Stimulated activated CD8-positive, alpha-beta memory T cell treated with anti-CD3 and anti-CD28 coated beads, Interleukin-7, amount 100 ng/mL, for 4 hours (primary cell): ENCODE results near the gene PRSS23.

Experiments
- DNase-seq, 2 donors: peaks; one replicate each; pipeline ENCODE4 v3.0.0-alpha.2; 2020; ENCODE audit warnings: low read depth in 2 of 2

Gene PRSS23

DNA sequence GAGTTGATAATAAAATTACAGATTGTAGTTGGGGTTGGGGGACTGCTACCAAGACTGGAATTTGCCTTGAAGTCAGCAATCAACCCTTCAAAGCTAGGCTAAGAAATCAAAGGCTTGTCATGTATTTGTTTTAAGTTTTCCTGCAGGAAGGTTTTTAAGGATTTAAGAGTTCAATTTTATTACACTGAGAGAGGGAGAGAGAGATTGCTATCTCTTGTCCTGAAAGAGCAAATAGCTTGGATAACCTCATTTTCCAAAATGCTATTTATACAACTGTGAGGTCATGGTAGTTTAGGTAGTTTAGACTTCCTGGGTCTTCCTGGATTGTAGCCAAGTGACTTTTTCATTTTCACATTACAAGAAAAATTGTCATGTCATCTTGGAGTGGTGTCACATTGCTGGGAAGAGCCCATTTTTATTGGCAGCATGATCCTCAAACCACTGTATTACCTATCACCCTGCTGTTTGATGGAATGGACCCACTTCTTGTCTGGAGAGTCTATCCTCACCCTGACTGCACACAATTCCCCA, 10.1 kb upstream of the PRSS23 start:
- no peak for DNase-seq

DNA sequence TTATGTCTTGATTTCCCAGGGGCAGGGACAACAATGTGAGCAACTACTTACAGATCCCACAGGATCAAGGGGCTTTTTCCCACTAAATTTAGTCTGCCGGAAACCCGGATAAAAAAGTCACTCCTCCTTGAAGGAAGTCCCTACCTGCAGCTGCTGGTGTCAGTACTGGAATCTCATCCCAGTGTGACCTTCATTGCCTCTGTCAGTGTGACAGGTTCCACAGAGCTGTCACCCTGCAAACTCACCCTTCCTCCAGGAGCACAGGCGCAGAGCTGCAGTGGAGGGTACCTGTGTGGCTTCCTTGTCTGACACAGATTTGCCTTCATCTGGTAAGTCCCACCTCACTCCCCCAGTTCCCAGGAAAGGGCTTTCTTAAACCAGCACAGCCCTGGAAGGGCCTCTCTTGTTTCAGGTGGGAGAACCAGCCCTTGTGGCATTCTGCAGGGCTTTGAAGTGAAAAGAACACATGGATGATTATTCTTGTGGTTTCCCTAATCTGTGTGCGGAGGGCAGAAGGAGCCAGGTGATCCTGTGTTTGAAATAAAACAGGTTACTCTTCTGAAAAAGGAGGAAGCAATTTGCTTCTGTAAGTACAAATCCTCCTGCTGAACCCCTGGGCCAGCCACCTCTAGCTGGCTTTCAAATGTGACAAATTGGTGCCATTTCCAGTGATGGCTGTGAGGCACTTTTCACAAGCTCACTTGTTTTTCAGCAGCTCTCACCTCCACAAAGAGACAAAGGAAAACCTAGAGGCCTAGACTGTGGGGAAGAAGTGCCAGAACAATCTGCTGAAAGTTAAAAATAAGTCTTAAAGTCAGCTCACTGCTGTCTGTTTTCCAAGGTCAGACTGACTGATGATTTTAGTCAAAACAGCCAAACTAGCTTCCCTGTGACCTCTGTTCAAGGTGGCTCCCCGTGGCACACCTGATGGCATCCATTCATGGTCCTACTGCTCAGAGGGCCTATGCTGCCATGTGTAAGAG, 9.2 kb upstream of the PRSS23 start:
- no peak for DNase-seq

GRCh38 chr11:86792150-86792549, 8.2 kb upstream of the PRSS23 start:
- no peak for DNase-seq

DNA sequence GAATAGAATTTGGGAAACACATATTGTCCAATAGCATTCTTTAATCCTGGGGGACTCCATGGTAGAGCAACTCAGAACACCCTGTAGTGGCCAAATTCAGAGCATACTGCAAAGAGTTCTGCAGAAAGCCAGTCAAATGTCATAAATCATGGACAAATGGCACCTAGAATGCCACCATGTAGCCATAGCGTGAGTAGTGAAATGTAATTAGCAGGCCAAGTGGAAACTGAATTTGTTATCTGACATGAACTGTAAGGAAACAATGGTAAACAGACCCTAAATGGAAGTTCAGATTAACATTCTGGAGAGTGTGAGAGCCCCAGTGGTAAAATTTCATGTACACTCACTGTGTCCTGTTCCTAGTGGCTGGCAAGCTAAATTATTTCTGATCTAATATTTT, 7.0 kb upstream of the PRSS23 start:
- DNase-seq: no peak

GRCh38 chr11:86795511-86795910, 4.8 kb upstream of the PRSS23 start:
- DNase-seq: no peak

- no peak for DNase-seq
Observed at GRCh38 chr11:86795949-86796348, 4.4 kb upstream of the PRSS23 start.

DNA sequence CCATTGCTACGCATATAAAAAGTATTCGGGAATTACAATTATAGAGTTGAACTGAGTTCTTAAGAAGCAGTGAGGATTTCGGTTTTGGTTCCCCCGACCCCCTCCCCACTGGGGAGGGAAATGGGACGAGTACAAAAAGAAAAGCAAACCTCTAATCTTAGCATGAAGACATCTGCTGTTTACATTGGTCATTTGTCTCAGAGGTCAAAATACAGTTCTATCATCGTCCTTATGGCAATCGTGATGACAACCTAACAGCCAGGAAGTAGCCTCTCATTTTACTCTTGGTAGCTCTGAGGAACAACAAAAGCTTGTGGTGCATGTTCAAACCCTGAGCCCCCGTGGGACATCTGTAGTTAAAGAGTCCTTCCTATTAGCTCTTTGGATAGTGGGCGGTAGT, 3.2 kb upstream of the PRSS23 start:
- DNase-seq: no peak

- no peak for DNase-seq
Observed at GRCh38 chr11:86798988-86799387, 1.4 kb upstream of the PRSS23 start.

DNA sequence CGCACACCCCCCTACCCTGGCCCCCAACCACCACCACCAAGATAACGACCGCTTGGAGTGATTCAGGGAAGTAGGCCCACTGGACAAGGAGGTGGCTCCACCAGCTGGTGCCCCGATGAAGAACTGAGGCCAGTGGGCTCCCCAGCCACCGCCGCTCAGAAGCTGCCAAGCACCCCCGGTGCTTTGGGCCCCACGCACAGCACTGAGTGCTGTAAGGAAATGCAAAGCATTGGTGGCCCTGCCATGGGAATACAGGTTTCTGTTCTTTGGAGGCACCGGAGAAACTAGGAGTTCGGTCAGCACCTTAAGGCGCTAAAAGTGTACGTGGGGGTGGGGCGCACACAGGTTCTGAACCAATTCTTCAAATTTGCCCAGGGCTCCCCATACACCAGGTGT, 664 bp upstream of the PRSS23 start:
- no peak for DNase-seq

DNA sequence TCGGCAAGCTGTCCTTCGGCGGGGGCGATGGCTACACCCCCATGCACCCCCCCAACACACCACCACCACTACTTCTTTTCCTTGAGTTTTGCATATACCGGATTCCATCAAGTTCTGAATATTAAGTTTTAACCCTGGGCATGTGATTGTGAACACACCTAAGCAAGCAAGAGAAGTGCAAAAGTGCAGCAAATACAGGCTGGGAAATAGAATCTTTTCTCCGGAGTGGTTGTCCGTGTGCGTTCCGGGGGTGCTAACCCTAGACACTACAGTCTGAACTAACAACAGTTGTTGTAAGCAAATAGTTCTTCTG, 574 bp downstream of the PRSS23 start:
- no peak for DNase-seq

DNA sequence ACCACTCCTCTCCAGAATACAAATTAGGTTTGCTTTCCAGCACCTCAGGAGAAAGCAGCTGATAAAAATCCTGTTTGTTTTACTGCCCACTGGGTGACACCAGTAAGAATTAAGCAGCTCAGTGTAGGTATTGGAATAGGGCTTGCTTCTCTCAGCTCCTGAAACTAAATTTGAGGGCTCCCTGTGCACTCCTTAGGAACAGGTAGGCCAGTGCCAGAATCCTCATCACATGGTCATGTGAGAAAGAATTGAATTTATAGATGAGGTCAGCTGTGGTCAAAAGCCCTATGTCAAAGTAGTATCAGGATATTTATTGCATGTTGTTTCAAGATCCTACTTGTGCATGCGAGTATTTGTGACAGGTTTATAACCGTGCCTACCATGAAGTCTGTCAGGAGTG, 1.0 kb downstream of the PRSS23 start:
- no peak for DNase-seq

DNA sequence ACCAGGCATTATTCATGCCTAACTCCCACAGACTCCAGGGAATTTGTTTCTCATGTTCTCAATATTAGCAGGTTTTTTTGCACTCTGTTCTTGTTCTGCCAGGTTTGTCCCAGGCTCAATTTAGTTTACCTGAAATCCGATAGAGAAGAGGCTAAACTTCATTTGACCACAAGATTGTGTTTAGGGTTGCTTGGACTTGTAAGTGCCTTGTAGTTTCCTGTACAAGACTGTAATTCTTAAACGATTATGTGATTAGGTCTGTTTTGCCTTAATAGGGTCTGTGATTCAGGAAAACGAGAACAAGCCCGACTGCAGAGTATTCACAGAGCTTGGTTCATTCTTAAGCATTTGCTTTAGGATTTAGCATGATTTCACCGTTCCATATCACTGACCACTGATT, 1.8 kb downstream of the PRSS23 start:
- DNase-seq: no peak

DNA sequence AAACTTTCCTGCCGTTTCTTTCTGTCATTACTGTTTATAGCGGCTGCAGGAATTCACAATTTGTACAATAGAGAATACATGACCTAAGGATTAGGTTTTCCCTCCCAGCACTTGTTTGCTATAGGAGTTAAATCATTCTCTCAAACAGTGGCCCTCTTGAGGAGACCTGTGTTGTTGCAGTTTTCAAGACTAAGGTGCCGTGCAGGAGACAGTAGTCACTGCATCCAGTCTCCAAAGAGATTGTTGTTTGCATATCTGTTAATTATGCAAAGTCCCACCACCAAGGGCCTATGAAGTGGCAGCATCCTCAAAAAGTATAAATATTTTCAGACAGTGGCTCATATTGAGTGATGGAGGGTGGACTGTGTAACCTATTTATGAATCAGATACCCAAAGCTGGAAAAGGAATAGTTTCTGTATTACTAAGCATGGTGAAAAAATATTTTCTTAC, 2.3 kb downstream of the PRSS23 start:
- no peak for DNase-seq

DNA sequence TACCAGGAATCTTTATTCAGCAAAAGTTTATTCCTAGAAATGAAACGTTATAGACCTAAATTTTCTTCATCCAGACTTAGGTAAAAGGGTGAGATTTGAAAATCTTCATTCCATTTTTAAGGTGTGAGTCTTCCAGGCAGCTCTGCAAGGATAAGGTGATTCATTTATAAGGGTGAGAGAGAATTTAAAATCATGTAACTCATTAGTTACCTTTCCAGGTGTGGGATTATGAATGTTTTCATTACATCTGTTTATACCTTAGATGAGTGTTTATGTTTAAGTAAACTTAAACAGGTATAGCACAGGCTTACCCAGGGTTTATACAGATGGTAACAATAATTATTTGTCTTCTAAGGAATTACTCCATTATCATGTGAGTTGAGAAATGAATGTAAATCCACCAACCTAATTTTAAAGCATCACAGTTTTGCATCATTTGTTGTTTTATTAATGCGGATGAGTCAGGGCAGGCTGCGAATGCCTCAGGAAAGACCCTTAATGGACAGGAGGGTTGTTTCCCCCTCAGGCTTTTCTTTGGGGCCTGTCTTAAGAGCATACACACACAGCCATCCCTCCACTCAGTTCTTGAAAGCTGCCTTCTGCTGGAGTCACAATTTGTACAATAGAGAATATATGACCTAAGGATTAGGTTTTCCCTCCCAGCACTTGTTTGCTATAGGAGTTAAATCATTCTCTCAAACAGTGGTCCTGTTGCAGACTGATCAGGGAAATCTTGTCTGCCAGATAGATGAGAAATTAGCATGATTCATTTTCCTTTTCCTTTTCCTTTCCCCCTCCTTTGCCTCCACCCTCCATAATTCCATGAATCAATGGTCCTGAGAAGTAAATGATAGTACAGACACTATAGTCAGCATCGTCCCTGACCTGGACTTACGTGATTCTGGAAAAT, 3.0 kb downstream of the PRSS23 start:
- no peak for DNase-seq

DNA sequence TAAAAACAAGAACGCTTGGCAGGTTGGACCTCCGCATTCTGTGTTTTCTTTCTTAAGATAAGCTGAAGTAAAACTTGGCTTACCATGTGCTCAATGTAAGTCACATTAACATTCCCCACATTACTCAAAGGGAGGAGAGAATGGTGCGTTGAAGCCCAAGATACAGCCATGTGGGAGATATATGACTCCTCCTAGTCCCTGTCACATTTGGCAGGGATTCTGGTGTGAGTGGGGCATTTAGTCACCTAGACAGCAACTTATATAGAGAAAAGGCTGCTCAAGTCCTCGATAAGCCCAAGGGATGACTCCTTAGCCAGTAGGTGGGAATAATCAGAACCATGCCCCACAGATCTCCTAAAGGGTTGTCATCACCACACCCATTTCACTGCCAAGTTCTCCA, 4.6 kb downstream of the PRSS23 start:
- no peak for DNase-seq

- peak in 1 of 2 donors; percentile 21 for DNase-seq
Observed at GRCh38 chr11:86805873-86806310, 5.5 kb downstream of the PRSS23 start.

GRCh38 chr11:86806903-86807302, 6.6 kb downstream of the PRSS23 start:
- DNase-seq: no peak

DNA sequence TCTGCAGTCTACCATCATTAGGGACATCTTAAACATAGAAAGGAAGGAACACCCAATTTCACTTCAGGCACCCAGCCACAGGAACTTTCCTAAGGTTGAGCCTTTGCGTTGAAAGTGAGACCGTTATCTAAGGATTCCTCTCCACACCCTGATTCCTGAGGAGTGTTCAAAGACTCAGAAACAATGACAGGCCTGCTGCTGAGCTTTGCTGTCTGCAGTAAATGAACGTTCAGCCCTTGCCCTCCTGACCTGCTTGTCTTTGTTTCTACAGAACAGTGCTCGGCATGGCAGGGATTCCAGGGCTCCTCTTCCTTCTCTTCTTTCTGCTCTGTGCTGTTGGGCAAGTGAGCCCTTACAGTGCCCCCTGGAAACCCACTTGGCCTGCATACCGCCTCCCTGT, 7.0 kb downstream of the PRSS23 start:
- DNase-seq: no peak

DNA sequence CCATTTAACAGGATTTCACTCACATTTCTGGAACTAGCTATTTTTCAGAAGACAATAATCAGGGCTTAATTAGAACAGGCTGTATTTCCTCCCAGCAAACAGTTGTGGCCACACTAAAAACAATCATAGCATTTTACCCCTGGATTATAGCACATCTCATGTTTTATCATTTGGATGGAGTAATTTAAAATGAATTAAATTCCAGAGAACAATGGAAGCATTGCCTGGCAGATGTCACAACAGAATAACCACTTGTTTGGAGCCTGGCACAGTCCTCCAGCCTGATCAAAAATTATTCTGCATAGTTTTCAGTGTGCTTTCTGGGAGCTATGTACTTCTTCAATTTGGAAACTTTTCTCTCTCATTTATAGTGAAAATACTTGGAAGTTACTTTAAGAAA, 9.2 kb downstream of the PRSS23 start:
- no peak for DNase-seq

GRCh38 chr11:86810288-86810687, 9.9 kb downstream of the PRSS23 start:
- DNase-seq: no peak

GRCh38 chr11:86811637-86812321, 11.4 kb downstream of the PRSS23 start:
- DNase-seq: no peak

GRCh38 chr11:86812322-86812670, 12.0 kb downstream of the PRSS23 start:
- no peak for DNase-seq
